SK-N-SH treated with all-trans-retinoic acid at 6 μM for 48 hours (cell line): ENCODE results near the gene RNF43.

Source experiments
- ESRRG ChIP-seq: fragments of 250-450 bp; sonication (Bioruptor Pico); IDR thresholded peaks from 2 replicates; pipeline ENCODE4 v1.6.1; 2021; ENCODE audit warnings: mild to moderate bottlenecking
- PPARA ChIP-seq: fragments of 250-450 bp; sonication (Bioruptor Pico); IDR thresholded peaks from 2 replicates; pipeline ENCODE4 v1.5.0; 2020; ENCODE audit warnings: mild to moderate bottlenecking, borderline replicate concordance
- TCF4 ChIP-seq: fragments of 250-450 bp; sonication (Bioruptor Pico); IDR thresholded peaks from 2 replicates; pipeline ENCODE4 v1.8.0; 2021; ENCODE audit warnings: mild to moderate bottlenecking, moderate library complexity, borderline replicate concordance
- ZFP30 ChIP-seq: fragments of 450-650 bp; formaldehyde crosslinking; IDR thresholded peaks from 2 replicates; pipeline ENCODE4 v1.5.0; 2022; ENCODE audit warnings: mild to moderate bottlenecking, moderate library complexity

GRCh38 chr17:58378733-58379510 is 38.4 kb downstream of the RNF43 start:
- TF ChIP-seq TCF4 (no peak), PPARA (CRISPR knock-in tag) (no peak), ZFP30 (CRISPR knock-in tag) (no peak), ESRRG (no peak)
